ENCODE results near the gene FAR2.

FAR2 gene

DNA sequence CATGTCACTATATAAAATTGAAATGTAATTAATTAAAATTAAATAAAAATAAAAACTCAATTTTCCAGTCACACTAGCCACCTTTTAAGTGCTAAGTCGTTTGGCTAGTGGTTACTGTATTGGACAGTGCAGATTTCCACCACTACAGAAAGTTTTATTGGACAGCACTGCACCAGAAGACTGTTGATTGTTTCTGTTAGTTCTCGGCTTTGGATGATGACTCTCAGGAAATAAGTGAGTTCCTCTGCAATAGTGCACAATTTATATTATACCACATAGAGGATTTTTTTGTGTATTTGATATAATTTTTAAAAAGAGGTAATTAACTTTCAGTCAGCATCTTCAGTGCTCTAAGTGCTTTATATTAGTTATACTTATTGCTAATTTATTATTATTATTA is 52.7 kb downstream of the FAR2 start:
- DNase-seq (ENCODE audit: low spot score), result no peak
- no peaks in the 10 kb centered on the region for H3K4me1 Mint-ChIP-seq (ENCODE audit: low read depth)
- no peak overlapping the region for H3K4me3 Mint-ChIP-seq
- peaks cover 2% of the 10 kb centered on the region for H3K27me3 Mint-ChIP-seq (ENCODE audit: low read depth)
- H3K9me3 Mint-ChIP-seq, result no peaks in the 10 kb centered on the region
- H3K27ac Mint-ChIP-seq, result no peak overlapping the region
- no peaks in the 10 kb centered on the region for H3K36me3 Mint-ChIP-seq (ENCODE audit: low read depth)

- Mint-ChIP-seq H3K9me3 (no peaks in the 10 kb centered on the region), H3K27me3 (ENCODE audit: low read depth) (no peaks in the 10 kb centered on the region), H3K4me3 (no peak overlapping the region), H3K27ac (no peak overlapping the region), H3K36me3 (ENCODE audit: low read depth) (no peaks in the 10 kb centered on the region), H3K4me1 (ENCODE audit: low read depth) (no peaks in the 10 kb centered on the region)
- DNase-seq (ENCODE audit: low spot score), result no peak
These were observed 55.4 kb downstream of the FAR2 start for GRCh38 chr12:29204521-29204920.

GRCh38 chr12:29207120-29207519 is 58.0 kb downstream of the FAR2 start:
- no peak for DNase-seq (ENCODE audit: low spot score)
- H3K27ac Mint-ChIP-seq, result no peak overlapping the region

GRCh38 chr12:29208060-29208459 is 59.0 kb downstream of the FAR2 start:
- no peaks in the 10 kb centered on the region for H3K36me3 Mint-ChIP-seq (ENCODE audit: low read depth)
- DNase-seq (ENCODE audit: low spot score), result no peak

More at GRCh38 chr12:29207120-29207519, 58.0 kb downstream of the FAR2 start:
- no peaks in the 10 kb centered on the region for H3K27me3 Mint-ChIP-seq (ENCODE audit: low read depth)
- H3K4me1 Mint-ChIP-seq (ENCODE audit: low read depth), result no peaks in the 10 kb centered on the region
- H3K9me3 Mint-ChIP-seq, result no peaks in the 10 kb centered on the region
- no peak overlapping the region for H3K4me3 Mint-ChIP-seq
- no peaks in the 10 kb centered on the region for H3K36me3 Mint-ChIP-seq (ENCODE audit: low read depth)

GRCh38 chr12:29208936-29209701 is 60.0 kb downstream of the FAR2 start:
- H3K27ac Mint-ChIP-seq, result no peak overlapping the region
- H3K4me3 Mint-ChIP-seq, result no peak overlapping the region
- no peak for DNase-seq (ENCODE audit: low spot score)

More at GRCh38 chr12:29208060-29208459, 59.0 kb downstream of the FAR2 start:
- Mint-ChIP-seq H3K4me1 (ENCODE audit: low read depth) (no peaks in the 10 kb centered on the region), H3K27ac (no peak overlapping the region), H3K9me3 (no peaks in the 10 kb centered on the region), H3K4me3 (no peak overlapping the region), H3K27me3 (ENCODE audit: low read depth) (no peaks in the 10 kb centered on the region)

DNA sequence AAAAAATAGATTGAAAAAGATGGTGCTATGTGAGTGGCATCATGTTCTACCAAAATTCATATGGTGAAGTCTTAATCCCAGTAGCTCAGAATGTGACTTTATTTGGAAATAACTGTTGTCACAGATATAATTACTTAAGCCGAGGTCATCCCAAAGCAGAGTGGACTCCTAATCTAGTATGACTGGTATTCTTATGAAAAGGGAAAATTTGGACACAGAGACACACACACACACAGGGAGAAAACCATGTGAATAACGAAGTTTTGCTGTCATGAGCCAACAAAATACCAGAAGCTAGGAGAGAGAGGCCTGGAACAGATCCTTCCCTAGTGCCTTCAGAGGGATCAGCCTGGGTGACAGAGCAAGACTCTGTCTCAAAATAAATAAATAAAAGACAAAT is 62.6 kb downstream of the FAR2 start:
- Mint-ChIP-seq H3K36me3 (ENCODE audit: low read depth) (no peaks in the 10 kb centered on the region), H3K9me3 (no peaks in the 10 kb centered on the region), H3K27ac (no peak overlapping the region), H3K4me1 (ENCODE audit: low read depth) (peaks cover 1% of the 10 kb centered on the region), H3K27me3 (ENCODE audit: low read depth) (peaks cover 7% of the 10 kb centered on the region), H3K4me3 (no peak overlapping the region)
- DNase-seq (ENCODE audit: low spot score), result no peak

More at GRCh38 chr12:29208936-29209701, 60.0 kb downstream of the FAR2 start:
- no peaks in the 10 kb centered on the region for H3K27me3 Mint-ChIP-seq (ENCODE audit: low read depth)
- H3K36me3 Mint-ChIP-seq (ENCODE audit: low read depth), result no peaks in the 10 kb centered on the region
- H3K4me1 Mint-ChIP-seq (ENCODE audit: low read depth), result no peaks in the 10 kb centered on the region
- H3K9me3 Mint-ChIP-seq, result no peaks in the 10 kb centered on the region

- Mint-ChIP-seq H3K36me3 (ENCODE audit: low read depth) (no peaks in the 10 kb centered on the region), H3K27me3 (ENCODE audit: low read depth) (peaks cover 9% of the 10 kb centered on the region), H3K4me3 (no peak overlapping the region), H3K4me1 (ENCODE audit: low read depth) (peaks cover 1% of the 10 kb centered on the region), H3K9me3 (no peaks in the 10 kb centered on the region), H3K27ac (no peak overlapping the region)
- no peak for DNase-seq (ENCODE audit: low spot score)
These were observed 63.8 kb downstream of the FAR2 start for GRCh38 chr12:29212682-29213403.

- Mint-ChIP-seq H3K27ac (no peak overlapping the region), H3K4me3 (no peak overlapping the region), H3K36me3 (ENCODE audit: low read depth) (no peaks in the 10 kb centered on the region), H3K9me3 (no peaks in the 10 kb centered on the region), H3K4me1 (ENCODE audit: low read depth) (peaks cover 1% of the 10 kb centered on the region), H3K27me3 (ENCODE audit: low read depth) (peaks cover 9% of the 10 kb centered on the region)
- no peak for DNase-seq (ENCODE audit: low spot score)
These were observed 67.2 kb downstream of the FAR2 start for GRCh38 chr12:29216266-29216665.

- no peaks in the 10 kb centered on the region for H3K9me3 Mint-ChIP-seq
- no peaks in the 10 kb centered on the region for H3K36me3 Mint-ChIP-seq (ENCODE audit: low read depth)
- H3K27me3 Mint-ChIP-seq (ENCODE audit: low read depth), result peaks cover 9% of the 10 kb centered on the region
- no peak overlapping the region for H3K27ac Mint-ChIP-seq
- no peak for DNase-seq (ENCODE audit: low spot score)
- no peak overlapping the region for H3K4me3 Mint-ChIP-seq
- peaks cover 1% of the 10 kb centered on the region for H3K4me1 Mint-ChIP-seq (ENCODE audit: low read depth)
These were observed 67.9 kb downstream of the FAR2 start for GRCh38 chr12:29216797-29217575.

GRCh38 chr12:29220632-29221336 is 71.7 kb downstream of the FAR2 start:
- H3K27me3 Mint-ChIP-seq (ENCODE audit: low read depth), result peaks cover 10% of the 10 kb centered on the region
- no peak for DNase-seq (ENCODE audit: low spot score)
- peaks cover 1% of the 10 kb centered on the region for H3K4me1 Mint-ChIP-seq (ENCODE audit: low read depth)
- H3K4me3 Mint-ChIP-seq, result no peak overlapping the region
- no peaks in the 10 kb centered on the region for H3K9me3 Mint-ChIP-seq
- H3K36me3 Mint-ChIP-seq (ENCODE audit: low read depth), result no peaks in the 10 kb centered on the region
- no peak overlapping the region for H3K27ac Mint-ChIP-seq

DNA sequence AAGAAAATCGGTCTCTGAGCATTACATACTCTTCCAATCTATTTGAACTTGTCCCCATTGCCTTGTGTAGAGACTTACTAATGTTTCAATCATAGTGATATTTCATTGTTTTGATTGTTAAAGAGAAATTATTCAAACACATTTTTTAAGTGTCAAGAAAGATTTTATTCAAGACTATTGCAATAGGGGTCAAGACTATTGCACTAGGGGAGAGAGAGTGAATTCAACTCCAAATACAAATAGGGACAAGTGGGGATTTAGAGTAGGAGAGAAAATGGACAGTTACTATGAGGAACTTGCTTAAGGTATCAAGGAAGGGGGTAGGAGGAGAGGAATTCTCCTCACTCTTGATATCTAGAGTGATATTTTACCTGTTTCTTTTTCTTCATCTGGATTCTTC is 73.1 kb downstream of the FAR2 start:
- Mint-ChIP-seq H3K27ac (no peak overlapping the region), H3K4me3 (no peak overlapping the region), H3K36me3 (ENCODE audit: low read depth) (no peaks in the 10 kb centered on the region), H3K4me1 (ENCODE audit: low read depth) (no peaks in the 10 kb centered on the region), H3K27me3 (ENCODE audit: low read depth) (peaks cover 8% of the 10 kb centered on the region), H3K9me3 (no peaks in the 10 kb centered on the region)
- no peak for DNase-seq (ENCODE audit: low spot score)

DNA sequence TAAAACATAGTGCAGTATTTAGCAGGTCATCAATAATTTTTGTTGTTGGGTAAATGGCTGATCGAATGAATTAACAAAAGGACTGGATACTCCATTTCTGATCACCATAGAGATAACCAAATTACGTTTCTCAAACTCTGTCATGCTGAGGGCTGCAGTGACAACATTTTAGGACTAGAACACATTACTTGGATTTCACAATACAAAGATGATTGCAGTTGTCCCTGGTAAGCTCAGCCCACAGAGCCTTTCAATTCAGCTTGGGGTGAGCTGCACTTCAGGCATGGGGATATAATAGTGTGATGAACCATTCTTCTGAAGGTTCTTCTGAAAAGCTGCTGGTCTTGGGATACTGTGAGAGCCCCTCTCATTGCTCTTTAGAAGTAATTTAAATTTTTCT is 74.3 kb downstream of the FAR2 start:
- Mint-ChIP-seq H3K4me1 (ENCODE audit: low read depth) (no peaks in the 10 kb centered on the region), H3K36me3 (ENCODE audit: low read depth) (no peaks in the 10 kb centered on the region)

GRCh38 chr12:29223956-29224543 is 75.0 kb downstream of the FAR2 start:
- no peak for DNase-seq (ENCODE audit: low spot score)
- Mint-ChIP-seq H3K4me3 (no peak overlapping the region), H3K9me3 (no peaks in the 10 kb centered on the region), H3K4me1 (ENCODE audit: low read depth) (no peaks in the 10 kb centered on the region), H3K27ac (no peak overlapping the region), H3K36me3 (ENCODE audit: low read depth) (no peaks in the 10 kb centered on the region), H3K27me3 (ENCODE audit: low read depth) (peaks cover 6% of the 10 kb centered on the region)

More for the DNA sequence above, 74.3 kb downstream of the FAR2 start:
- Mint-ChIP-seq H3K9me3 (no peaks in the 10 kb centered on the region), H3K27ac (no peak overlapping the region), H3K27me3 (ENCODE audit: low read depth) (peaks cover 6% of the 10 kb centered on the region), H3K4me3 (no peak overlapping the region)
- DNase-seq (ENCODE audit: low spot score), result no peak
